HG02973 (cell line): ENCODE measurements around the gene GINM1.

ENCODE experiments used
- ATAC-seq: cut with Tn5 transposase; IDR thresholded peaks from one replicate; pipeline ENCODE4 v1.9.1; 2021; ENCODE audit warnings: moderate library complexity; ENCODE audit not compliant: unreplicated experiment

GINM1 gene

DNA sequence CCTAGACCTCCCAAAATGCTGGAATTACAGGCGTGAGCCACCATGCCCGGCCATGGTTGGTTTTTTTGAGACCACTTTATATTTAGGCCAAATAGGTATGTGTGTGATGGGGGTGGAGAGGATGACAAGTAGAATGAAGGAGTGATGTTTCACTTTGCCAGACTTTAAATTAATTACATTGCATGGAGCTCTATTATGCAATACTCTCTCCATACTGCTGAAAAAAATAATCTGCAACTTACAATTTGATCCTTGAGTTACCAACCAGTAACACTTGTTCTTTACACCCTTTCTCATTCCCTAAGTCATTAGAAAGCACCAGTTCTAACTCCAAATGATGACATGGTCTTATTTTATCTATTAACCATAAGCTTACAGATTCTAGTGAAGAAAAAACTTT, 26.8 kb downstream of the GINM1 start:
- ATAC-seq, result no peak

- no peak for ATAC-seq
Observed at GRCh38 chr6:149593408-149593807, 27.2 kb downstream of the GINM1 start.

GRCh38 chr6:149600508-149600907, 34.3 kb downstream of the GINM1 start:
- no peak for ATAC-seq

DNA sequence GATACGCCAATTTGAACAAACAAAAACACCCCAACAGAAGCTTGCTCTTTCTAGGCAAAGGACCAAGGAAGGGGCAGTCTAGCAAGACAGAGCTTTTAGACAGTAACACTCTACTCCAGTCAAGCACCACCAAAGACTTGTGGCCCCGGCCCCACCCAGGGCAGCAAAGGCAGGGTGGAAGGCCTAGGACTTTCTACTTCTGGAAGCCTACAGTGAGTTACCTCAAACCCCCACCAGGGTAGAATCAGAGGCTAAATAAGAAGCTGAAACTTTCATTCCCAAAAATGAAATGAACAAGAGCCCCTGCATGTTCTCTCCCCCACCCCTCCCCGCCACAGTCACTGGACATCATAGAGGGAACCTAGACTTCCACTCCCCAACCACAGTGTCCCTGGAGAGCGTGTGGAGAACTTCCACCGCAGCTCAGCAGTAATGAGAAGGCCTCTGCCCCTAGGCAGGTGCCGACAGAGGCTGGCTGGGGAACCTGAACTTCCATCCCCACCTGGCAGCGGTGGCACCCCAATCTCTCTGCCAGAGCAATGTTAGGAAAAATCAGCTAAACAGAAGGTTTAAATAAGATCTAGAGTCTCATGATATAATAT, 42.3 kb downstream of the GINM1 start:
- ATAC-seq, result no peak

- no peak for ATAC-seq
Observed at GRCh38 chr6:149614337-149614736, 48.2 kb downstream of the GINM1 start.

- ATAC-seq, result no peak
Observed at GRCh38 chr6:149615805-149616204, 49.6 kb downstream of the GINM1 start.

GRCh38 chr6:149627672-149628071, 61.5 kb downstream of the GINM1 start:
- ATAC-seq, result no peak

DNA sequence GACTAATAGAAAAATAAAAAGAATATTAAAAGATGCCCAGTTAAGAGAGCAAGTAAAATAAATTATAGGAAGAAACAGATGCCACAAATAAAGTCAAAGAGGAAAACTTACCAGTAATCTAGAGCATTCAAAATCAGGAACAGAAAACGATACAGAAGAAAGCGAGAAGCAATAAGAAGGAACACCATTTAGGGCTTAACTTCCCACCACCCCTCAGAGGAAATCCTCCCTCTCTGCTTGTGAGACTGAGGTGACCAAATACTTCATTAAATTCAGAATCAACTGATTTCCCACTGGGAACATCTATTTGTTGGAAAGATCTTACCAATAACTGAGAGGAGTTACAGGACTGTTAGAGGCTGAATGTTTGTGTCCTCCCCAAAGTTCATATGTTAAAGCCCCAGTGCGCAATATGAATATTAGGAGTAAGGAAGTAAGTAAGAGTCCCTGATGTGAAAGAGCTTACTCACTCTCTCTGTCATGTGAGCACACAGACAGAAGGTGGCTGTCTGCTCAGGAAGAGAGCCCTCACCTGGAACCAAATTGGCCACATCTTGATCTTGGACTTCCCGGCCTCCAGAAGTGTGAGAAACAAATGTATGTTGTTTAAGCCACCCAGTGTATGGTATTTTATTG, 62.8 kb downstream of the GINM1 start:
- peak; percentile 91 for ATAC-seq

GRCh38 chr6:149634315-149634714, 68.1 kb downstream of the GINM1 start:
- ATAC-seq, result no peak

GRCh38 chr6:149636124-149636523, 69.9 kb downstream of the GINM1 start:
- no peak for ATAC-seq
